ENCODE measurements around the gene MERTK. TPM values are rescaled to one million over a fixed set of nuclear protein-coding genes. Genes with fewer than 3 reads are reported as not detected.
A peak's percentile ranks its signal among the peaks of the same experiment; 100 is the strongest.

Gene MERTK
- total RNA-seq, 1 donor from 2014 or later, result 3.3 TPM

GRCh38 chr2:112050316-112050715 lies 151.9 kb downstream of the MERTK start:
- peaks cover 3% of the 10 kb centered on the region for H3K9me3 Mint-ChIP-seq
- peaks cover 3% of the 10 kb centered on the region for H3K36me3 Mint-ChIP-seq (ENCODE audit: low read depth)
- no peak for DNase-seq (ENCODE audit: low read depth, low spot score)
- peaks cover 11% of the 10 kb centered on the region for H3K4me1 Mint-ChIP-seq
- TF ChIP-seq CTCF (conservative IDR thresholded peaks at IDR 0.05), result no peak
- H3K27ac Mint-ChIP-seq (ENCODE audit: unreplicated experiment), result no peak overlapping the region
- no peak overlapping the region for H3K4me3 Mint-ChIP-seq
- H3K27me3 Mint-ChIP-seq (ENCODE audit: low read depth), result no peaks in the 10 kb centered on the region

GRCh38 chr2:112053917-112054846 lies 155.8 kb downstream of the MERTK start:
- Mint-ChIP-seq H3K27me3 (ENCODE audit: low read depth) (no peaks in the 10 kb centered on the region), H3K4me3 (peak overlapping the region; percentile 97)
- no peak for TF ChIP-seq CTCF (conservative IDR thresholded peaks at IDR 0.05)

GRCh38 chr2:112054847-112055729 lies 156.7 kb downstream of the MERTK start, which contains the start of gene TMEM87B:
TMEM87B (plus strand) TSS chr2:112055269; CDS start chr2:112055592, 323 bp downstream.
- Mint-ChIP-seq H3K27me3 (ENCODE audit: low read depth) (no peaks in the 10 kb centered on the region), H3K27ac (ENCODE audit: unreplicated experiment) (peak within 1 kb of the TSS; percentile 96), H3K36me3 (ENCODE audit: low read depth) (no peaks in the 10 kb centered on the region), H3K4me3 (peak within 1 kb of the TSS; percentile 97), H3K9me3 (no peaks in the 10 kb centered on the region), H3K4me1 (peaks cover 23% of the 10 kb centered on the region)
- TF ChIP-seq CTCF (conservative IDR thresholded peaks at IDR 0.05), result no peak
- peak; percentile 94 for DNase-seq (ENCODE audit: low read depth, low spot score)

More at GRCh38 chr2:112053917-112054846, 155.8 kb downstream of the MERTK start:
- peak overlapping the region; percentile 96 for H3K27ac Mint-ChIP-seq (ENCODE audit: unreplicated experiment)
- H3K9me3 Mint-ChIP-seq, result no peaks in the 10 kb centered on the region
- peak; percentile 98 for DNase-seq (ENCODE audit: low read depth, low spot score)
- H3K36me3 Mint-ChIP-seq (ENCODE audit: low read depth), result no peaks in the 10 kb centered on the region
- peaks cover 23% of the 10 kb centered on the region for H3K4me1 Mint-ChIP-seq

GRCh38 chr2:112055730-112056625 lies 157.6 kb downstream of the MERTK start:
- peak overlapping the region; percentile 95 for H3K4me3 Mint-ChIP-seq
- H3K27me3 Mint-ChIP-seq (ENCODE audit: low read depth), result no peaks in the 10 kb centered on the region
- TF ChIP-seq CTCF (conservative IDR thresholded peaks at IDR 0.05), result no peak
- no peak for DNase-seq (ENCODE audit: low read depth, low spot score)
- H3K27ac Mint-ChIP-seq (ENCODE audit: unreplicated experiment), result peak overlapping the region; percentile 57
- no peaks in the 10 kb centered on the region for H3K36me3 Mint-ChIP-seq (ENCODE audit: low read depth)
- peaks cover 23% of the 10 kb centered on the region for H3K4me1 Mint-ChIP-seq
- H3K9me3 Mint-ChIP-seq, result no peaks in the 10 kb centered on the region

Data from neural crest cell (in vitro differentiated cells).